Measurements from ENCODE around the gene HSPE1. TPM values are rescaled to one million over a fixed set of nuclear protein-coding genes. Genes with fewer than 3 reads are reported as not detected.

Gene HSPE1
- total RNA-seq, 1 donor from 2014 or later: 83.7 TPM

DNA sequence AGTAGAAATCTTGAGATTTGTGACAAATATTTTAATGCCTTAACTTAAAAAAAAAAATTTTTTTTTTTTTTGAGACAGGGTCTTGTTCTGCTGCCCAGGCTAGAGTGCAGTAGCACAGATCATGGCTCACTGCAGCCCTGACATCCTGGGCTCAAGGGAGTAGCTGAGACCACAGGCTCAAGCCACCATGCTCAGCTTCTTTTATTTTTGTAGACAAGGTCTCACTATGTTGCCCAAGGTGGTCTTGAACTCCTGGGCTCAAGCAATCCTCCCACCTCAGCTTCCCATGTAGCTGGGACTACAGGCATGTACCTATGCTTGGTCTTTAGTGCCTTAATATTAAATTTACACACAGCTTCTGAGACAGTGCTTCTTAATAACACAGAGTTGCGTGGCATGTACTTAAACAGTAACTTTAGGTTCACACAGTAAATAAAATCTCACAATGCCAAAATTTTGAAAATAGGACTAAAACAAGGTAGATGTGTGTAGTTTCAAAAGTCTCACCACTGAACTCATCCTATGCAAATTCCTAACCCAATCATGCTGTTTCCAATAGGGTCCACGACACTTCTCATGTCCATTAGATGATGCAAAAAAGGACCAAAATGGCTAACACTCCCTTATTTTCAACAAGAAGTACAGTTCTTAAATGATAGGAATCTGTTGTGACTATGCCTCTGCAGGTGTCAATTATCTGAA is 4.6 kb upstream of the HSPE1 start:
- H3K36me3 ChIP-seq (ENCODE audit: control insufficient read depth, insufficient read depth, low read length): peaks cover 26% of the 10 kb centered on the region
- TF ChIP-seq, protein P1, sequence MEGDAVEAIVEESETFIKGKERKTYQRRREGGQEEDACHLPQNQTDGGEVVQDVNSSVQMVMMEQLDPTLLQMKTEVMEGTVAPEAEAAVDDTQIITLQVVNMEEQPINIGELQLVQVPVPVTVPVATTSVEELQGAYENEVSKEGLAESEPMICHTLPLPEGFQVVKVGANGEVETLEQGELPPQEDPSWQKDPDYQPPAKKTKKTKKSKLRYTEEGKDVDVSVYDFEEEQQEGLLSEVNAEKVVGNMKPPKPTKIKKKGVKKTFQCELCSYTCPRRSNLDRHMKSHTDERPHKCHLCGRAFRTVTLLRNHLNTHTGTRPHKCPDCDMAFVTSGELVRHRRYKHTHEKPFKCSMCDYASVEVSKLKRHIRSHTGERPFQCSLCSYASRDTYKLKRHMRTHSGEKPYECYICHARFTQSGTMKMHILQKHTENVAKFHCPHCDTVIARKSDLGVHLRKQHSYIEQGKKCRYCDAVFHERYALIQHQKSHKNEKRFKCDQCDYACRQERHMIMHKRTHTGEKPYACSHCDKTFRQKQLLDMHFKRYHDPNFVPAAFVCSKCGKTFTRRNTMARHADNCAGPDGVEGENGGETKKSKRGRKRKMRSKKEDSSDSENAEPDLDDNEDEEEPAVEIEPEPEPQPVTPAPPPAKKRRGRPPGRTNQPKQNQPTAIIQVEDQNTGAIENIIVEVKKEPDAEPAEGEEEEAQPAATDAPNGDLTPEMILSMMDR (IDR thresholded peaks at IDR 0.05; ENCODE audit: insufficient read depth, low read length, severe bottlenecking): no peak
- DNase-seq (ENCODE audit: low read depth): no peak
- H3K27me3 ChIP-seq (ENCODE audit: control insufficient read depth, insufficient read depth, low read length): no peaks in the 10 kb centered on the region
- no peak overlapping the region for H3K4me3 ChIP-seq (ENCODE audit: low read depth, low read length)
- FAIRE-seq: no peak

- Histone ChIP-seq H3K27me3 (ENCODE audit: control insufficient read depth, insufficient read depth, low read length) (no peaks in the 10 kb centered on the region), H3K36me3 (ENCODE audit: control insufficient read depth, insufficient read depth, low read length) (peaks cover 22% of the 10 kb centered on the region), H3K4me3 (ENCODE audit: low read depth, low read length) (no peak overlapping the region)
- FAIRE-seq (no peak), DNase-seq (ENCODE audit: low read depth) (no peak)
- TF ChIP-seq, protein P1 (IDR thresholded peaks at IDR 0.05; ENCODE audit: insufficient read depth, low read length, severe bottlenecking): no peak
Measured at GRCh38 chr2:197496695-197497094, 3.5 kb upstream of the HSPE1 start.

- Histone ChIP-seq H3K36me3 (ENCODE audit: control insufficient read depth, insufficient read depth, low read length) (peaks cover 20% of the 10 kb centered on the region), H3K4me3 (ENCODE audit: low read depth, low read length) (peak overlapping the region; percentile 99), H3K27me3 (ENCODE audit: control insufficient read depth, insufficient read depth, low read length) (no peaks in the 10 kb centered on the region)
- DNase-seq (ENCODE audit: low read depth) (peak; percentile 16), FAIRE-seq (no peak)
- TF ChIP-seq, protein P1 (IDR thresholded peaks at IDR 0.05; ENCODE audit: insufficient read depth, low read length, severe bottlenecking): no peak
Measured at GRCh38 chr2:197497326-197497725, 2.9 kb upstream of the HSPE1 start.

DNA sequence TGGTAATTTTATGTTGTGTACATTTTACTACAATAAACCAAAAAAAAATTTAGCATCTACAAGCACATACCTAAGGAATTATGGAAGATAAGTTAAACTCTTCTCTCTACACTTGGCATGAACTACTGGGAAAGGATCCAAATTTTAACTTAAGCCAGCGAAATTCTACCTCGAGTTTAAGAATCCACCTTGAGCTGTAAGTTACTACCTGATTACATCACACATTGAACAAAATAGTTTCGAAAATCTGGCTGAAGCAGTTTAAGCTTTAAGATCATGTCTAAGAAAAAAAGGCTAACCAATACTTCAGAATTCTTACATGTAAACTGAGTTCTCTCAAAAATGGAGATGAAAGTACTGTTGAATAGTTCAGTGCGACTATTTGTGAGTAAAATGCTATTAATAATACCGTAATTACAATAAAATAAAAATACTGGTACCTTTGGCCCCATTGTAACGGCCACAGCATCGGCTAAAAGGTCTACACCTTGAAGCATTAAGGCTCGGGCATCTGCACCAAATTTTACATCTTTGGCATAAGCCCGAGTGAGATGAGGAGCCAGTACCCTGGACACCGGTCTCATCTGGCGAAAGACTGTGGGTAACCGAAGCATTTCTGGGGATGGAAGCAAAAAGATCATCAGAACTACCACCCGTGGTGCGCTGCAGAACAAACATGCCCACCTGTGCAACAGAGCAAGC is 1.8 kb upstream of the HSPE1 start:
- Histone ChIP-seq H3K27me3 (ENCODE audit: control insufficient read depth, insufficient read depth, low read length) (no peaks in the 10 kb centered on the region), H3K36me3 (ENCODE audit: control insufficient read depth, insufficient read depth, low read length) (peaks cover 20% of the 10 kb centered on the region), H3K4me3 (ENCODE audit: low read depth, low read length) (peak overlapping the region; percentile 99)
- peak; percentile 14 for DNase-seq (ENCODE audit: low read depth)
- no peak for FAIRE-seq
- TF ChIP-seq, protein P1 (IDR thresholded peaks at IDR 0.05; ENCODE audit: insufficient read depth, low read length, severe bottlenecking): no peak

GRCh38 chr2:197498937-197499593 is 1.1 kb upstream of the HSPE1 start:
- Histone ChIP-seq H3K4me3 (ENCODE audit: low read depth, low read length) (peak overlapping the region; percentile 99), H3K27me3 (ENCODE audit: control insufficient read depth, insufficient read depth, low read length) (no peaks in the 10 kb centered on the region), H3K36me3 (ENCODE audit: control insufficient read depth, insufficient read depth, low read length) (peaks cover 18% of the 10 kb centered on the region)
- FAIRE-seq (no peak), DNase-seq (ENCODE audit: low read depth) (peak; percentile 29)
- TF ChIP-seq, protein P1 (IDR thresholded peaks at IDR 0.05; ENCODE audit: insufficient read depth, low read length, severe bottlenecking): no peak

Measured in bronchial epithelial cell (primary cell).